B cell (primary cell): Measurements from ENCODE around the gene IBA57. TPM values are rescaled to one million over a fixed set of nuclear protein-coding genes. Genes with fewer than 3 reads are reported as not detected.

Experiments
- ATAC-seq: fragments of 200-7000 bp; cut with Tn5 transposase; one replicate; pipeline ENCODE4 v1.10.0; 2021; ENCODE audit warnings: low read depth, mild to moderate bottlenecking, moderate number of reproducible peaks, moderate library complexity
- CTCF ChIA-PET: fragments of 350-600 bp; sonication (Branson Sonifier 250); formaldehyde crosslinking; loops from one replicate; lab custom pipeline; 2021; ENCODE audit warnings: antibody characterized with exemption, inconsistent platforms; lab: Charles Lee
- POLR2A ChIA-PET: fragments of 350-600 bp; sonication (Branson Sonifier 250); formaldehyde crosslinking; loops from one replicate; lab custom pipeline; 2021; ENCODE audit warnings: antibody characterized with exemption; lab: Charles Lee
- DNase-seq: peaks from one replicate; pipeline ENCODE4 v3.0.0; 2013
- H2AFZ ChIP-seq: 2 replicates; pipeline ENCODE4 v1.6.1; 2012; ENCODE audit warnings: mild to moderate bottlenecking, low read depth, low read length; ENCODE audit not compliant: insufficient read depth, poor library complexity, severe bottlenecking
- H3K27ac ChIP-seq, 2 donors: 1 replicate in 1 of 2; 2 replicates in 1 of 2; pipeline ENCODE4 v1.5.1; 2012 to 2013; ENCODE audit warnings: low read length in 2 of 2, mild to moderate bottlenecking in 2 of 2, moderate library complexity in 1 of 2
- H3K27me3 ChIP-seq, 4 experiments: fragments of 200-600 bp in 1 of 4; sonication (generic) in 1 of 4; replicated peaks in 1 of 4; 1 replicate in 2 of 4; 2 replicates in 2 of 4; pipeline versions ENCODE4 v1.6.1 to v1.7.0; 2013 to 2016; ENCODE audit warnings: low read length in 3 of 4, mild to moderate bottlenecking in 2 of 4, mixed read lengths in 1 of 4, moderate library complexity in 1 of 4; ENCODE audit not compliant: insufficient read depth in 4 of 4, control insufficient read depth in 3 of 4; ENCODE audit errors: control extremely low read depth in 1 of 4
- H3K36me3 ChIP-seq, 2 experiments: replicated peaks in 1 of 2; 1 replicate in 1 of 2; 2 replicates in 1 of 2; pipeline versions ENCODE4 v1.6.1 to v1.7.1; 2013; ENCODE audit warnings: low read length in 1 of 2; ENCODE audit not compliant: insufficient read depth in 2 of 2, control insufficient read depth in 1 of 2; ENCODE audit errors: control extremely low read depth in 1 of 2, extremely low read depth in 1 of 2
- H3K4me1 ChIP-seq, 2 donors: fragments of 200-600 bp in 1 of 2; sonication (generic) in 1 of 2; 1 replicate in 1 of 2; 2 replicates in 1 of 2; pipeline versions ENCODE4 v1.5.1 to v1.6.1; 2013 to 2017; ENCODE audit warnings: low read length in 2 of 2; ENCODE audit not compliant: control insufficient read depth in 2 of 2, insufficient read depth in 2 of 2
- H3K4me2 ChIP-seq: replicated peaks from 2 replicates; pipeline ENCODE3; 2012; ENCODE audit warnings: mild to moderate bottlenecking, low read depth, low read length; ENCODE audit not compliant: poor library complexity, severe bottlenecking
- H3K4me3 ChIP-seq, 5 experiments: fragments of 200-600 bp in 1 of 5; sonication (generic) in 1 of 5; 1 replicate in 3 of 5; 2 replicates in 2 of 5; pipeline versions ENCODE4 v1.5.1 to v1.7.0; 2011 to 2016; ENCODE audit warnings: low read length in 4 of 5, mild to moderate bottlenecking in 4 of 5, low read depth in 2 of 5, control low read depth in 1 of 5, moderate library complexity in 1 of 5; ENCODE audit not compliant: insufficient read depth in 1 of 5; ENCODE audit errors: control extremely low read depth in 1 of 5, extremely low read depth in 1 of 5
- H3K79me2 ChIP-seq: fragments of 200-600 bp; sonication (generic); one replicate; pipeline ENCODE4 v1.6.0; 2016; ENCODE audit warnings: low read length; ENCODE audit not compliant: control insufficient read depth, insufficient read depth
- H3K9ac ChIP-seq: fragments of 200-600 bp; sonication (generic); 2 replicates; pipeline ENCODE4 v1.6.1; 2017; ENCODE audit warnings: mild to moderate bottlenecking, low read length, moderate library complexity
- H3K9me3 ChIP-seq, 3 donors: one replicate each; pipeline versions ENCODE4 v1.6.1 to v1.7.1; 2013; ENCODE audit warnings: low read length in 2 of 3; ENCODE audit not compliant: control insufficient read depth in 2 of 3, insufficient read depth in 1 of 3; ENCODE audit errors: control extremely low read depth in 1 of 3
- H4K20me1 ChIP-seq: 2 replicates; pipeline ENCODE4 v1.6.0; 2012; ENCODE audit warnings: mild to moderate bottlenecking, low read length; ENCODE audit not compliant: insufficient read depth, control insufficient read depth, poor library complexity, severe bottlenecking
- H3K27ac Mint-ChIP-seq: one replicate; pipeline ENCODE4 v1.8.0; 2021; ENCODE audit warnings: mixed read lengths
- H3K27me3 Mint-ChIP-seq: one replicate; pipeline ENCODE4 v1.8.0; 2021; ENCODE audit warnings: mixed read lengths
- H3K4me1 Mint-ChIP-seq: one replicate; pipeline ENCODE4 v1.8.0; 2021; ENCODE audit warnings: mixed read lengths
- H3K4me3 Mint-ChIP-seq: one replicate; pipeline ENCODE4 v1.8.0; 2021; ENCODE audit warnings: mixed read lengths
- H3K9me3 Mint-ChIP-seq: one replicate; pipeline ENCODE4 v1.8.0; 2022; ENCODE audit warnings: mixed read lengths; ENCODE audit not compliant: insufficient read depth
- EZH2 ChIP-seq: IDR thresholded peaks from 2 replicates; pipeline ENCODE4 v1.6.1; 2012; ENCODE audit warnings: borderline replicate concordance, low read depth, mild to moderate bottlenecking, moderate library complexity, low read length; ENCODE audit not compliant: insufficient read depth, poor library complexity, severe bottlenecking
- WGBS: methylation state at CpG from one replicate; pipeline ENCODE4 v1.1.5; 2013; ENCODE audit warnings: missing lambda C conversion rate; ENCODE audit not compliant: insufficient coverage; 5-methylcytosine and 5-hydroxymethylcytosine counted together
- intact Hi-C: fragments of 100-400 bp; cut with micrococcal nuclease; formaldehyde crosslinking; loops from one replicate; pipeline ENCODE4 v1.10.0; 2022
- polyA plus RNA-seq: library from polyadenylated mRNA; depleted of rRNA; stranded (reverse); fragments of >200 nt; gene quantifications from 2 replicates; pipeline ENCODE4 v1.2.3, GENCODE V29; 2012
- total RNA-seq, 2 donors: library from RNA; stranded (reverse); fragments of 120-200 nt in 1 of 2; gene quantifications; 1 replicate in 1 of 2; 2 replicates in 1 of 2; pipeline versions ENCODE4 v1.2.3 to v1.2.4, GENCODE V29; 2013 to 2022
- TF ChIP-seq, protein P1 (sequence below): fragments of 200-600 bp; IDR thresholded peaks from one replicate; pipeline ENCODE4 v1.8.0; 2022; ENCODE audit warnings: antibody characterized with exemption, mild to moderate bottlenecking

IBA57 gene
- total and polyA plus RNA-seq, 2 donors (not counting 1 experiment from before 2014, with no cell fraction given): 5.2 to 12.8 TPM

DNA sequence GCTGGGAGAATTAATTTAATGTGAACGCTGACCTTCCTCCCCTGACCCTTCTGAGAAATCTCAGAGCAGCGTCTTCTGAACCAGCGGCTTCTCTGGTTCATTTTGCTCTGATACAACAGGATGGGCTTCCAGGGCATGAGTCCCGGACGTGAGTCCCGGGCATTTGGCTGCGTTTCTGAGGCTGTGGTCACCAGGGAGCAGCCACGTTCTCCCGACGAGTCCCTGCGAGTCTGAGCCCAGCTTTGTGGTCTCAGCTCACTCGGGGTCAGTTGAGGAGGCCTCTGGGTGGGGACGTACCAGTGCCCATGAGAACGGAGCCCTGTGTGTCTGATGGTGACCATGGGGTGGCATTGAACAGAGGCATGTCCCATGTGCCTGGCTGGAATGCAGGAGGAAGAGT, 24.6 kb downstream of the IBA57 start:
- no peaks in the 10 kb centered on the region for H3K27me3 Mint-ChIP-seq
- no peak overlapping the region for H3K4me3 Mint-ChIP-seq
- Histone ChIP-seq H2AFZ (no peak overlapping the region), H3K4me1 (no peaks in the 10 kb centered on the region), H3K27ac (no peak overlapping the region), H3K9ac (no peak overlapping the region), H4K20me1 (no peaks in the 10 kb centered on the region), H3K27me3 (no peaks in the 10 kb centered on the region), H3K4me3 (no peak overlapping the region), H3K79me2 (no peaks in the 10 kb centered on the region), H3K4me2 (no peak overlapping the region), H3K9me3 (peaks cover 0 to 3% (median 0%) of the 10 kb centered on the region in 3 donors), H3K36me3 (no peaks in the 10 kb centered on the region)
- no peak overlapping the region for H3K27ac Mint-ChIP-seq
- no peaks in the 10 kb centered on the region for H3K9me3 Mint-ChIP-seq
- WGBS: 96% methylated on average over 14 of the region's 14 CpGs
- no peaks in the 10 kb centered on the region for H3K4me1 Mint-ChIP-seq
- ChIA-PET POLR2A (no interaction called here), CTCF (no interaction called here)
- TF ChIP-seq, protein P1, sequence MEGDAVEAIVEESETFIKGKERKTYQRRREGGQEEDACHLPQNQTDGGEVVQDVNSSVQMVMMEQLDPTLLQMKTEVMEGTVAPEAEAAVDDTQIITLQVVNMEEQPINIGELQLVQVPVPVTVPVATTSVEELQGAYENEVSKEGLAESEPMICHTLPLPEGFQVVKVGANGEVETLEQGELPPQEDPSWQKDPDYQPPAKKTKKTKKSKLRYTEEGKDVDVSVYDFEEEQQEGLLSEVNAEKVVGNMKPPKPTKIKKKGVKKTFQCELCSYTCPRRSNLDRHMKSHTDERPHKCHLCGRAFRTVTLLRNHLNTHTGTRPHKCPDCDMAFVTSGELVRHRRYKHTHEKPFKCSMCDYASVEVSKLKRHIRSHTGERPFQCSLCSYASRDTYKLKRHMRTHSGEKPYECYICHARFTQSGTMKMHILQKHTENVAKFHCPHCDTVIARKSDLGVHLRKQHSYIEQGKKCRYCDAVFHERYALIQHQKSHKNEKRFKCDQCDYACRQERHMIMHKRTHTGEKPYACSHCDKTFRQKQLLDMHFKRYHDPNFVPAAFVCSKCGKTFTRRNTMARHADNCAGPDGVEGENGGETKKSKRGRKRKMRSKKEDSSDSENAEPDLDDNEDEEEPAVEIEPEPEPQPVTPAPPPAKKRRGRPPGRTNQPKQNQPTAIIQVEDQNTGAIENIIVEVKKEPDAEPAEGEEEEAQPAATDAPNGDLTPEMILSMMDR: no peak
- no peak for TF ChIP-seq EZH2
- intact Hi-C loops: no loop called here
- ATAC-seq (no peak), DNase-seq (no peak)

DNA sequence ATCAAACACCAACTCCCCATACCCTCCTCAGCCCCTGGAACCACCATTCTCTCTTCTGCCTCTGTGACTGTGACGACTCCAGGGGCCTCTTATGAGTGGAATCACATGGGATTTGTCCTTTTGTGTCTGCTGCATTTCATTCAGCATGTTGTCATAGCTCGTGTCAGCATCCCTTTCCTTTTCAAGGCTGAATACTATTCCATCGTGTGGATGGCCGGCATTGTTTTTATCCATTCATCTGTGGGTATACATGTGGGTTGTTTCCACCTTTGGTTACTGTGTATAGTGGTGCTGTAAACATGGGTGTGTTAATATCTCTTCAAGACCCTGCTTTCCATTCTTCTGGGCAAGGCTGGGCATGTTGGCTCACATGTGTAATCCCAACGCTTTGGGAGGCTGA, 25.2 kb downstream of the IBA57 start:
- H3K27me3 Mint-ChIP-seq: no peaks in the 10 kb centered on the region
- ChIA-PET CTCF (no interaction called here), POLR2A (no interaction called here)
- WGBS: 92% methylated on average over 2 of the region's 5 CpGs
- ATAC-seq: no peak
- Histone ChIP-seq H3K79me2 (no peaks in the 10 kb centered on the region), H3K27ac (no peak overlapping the region), H3K4me2 (no peak overlapping the region), H4K20me1 (no peaks in the 10 kb centered on the region), H3K9ac (no peak overlapping the region), H3K9me3 (peaks cover 0 to 3% (median 0%) of the 10 kb centered on the region in 3 donors), H3K36me3 (no peaks in the 10 kb centered on the region), H3K4me3 (no peak overlapping the region), H2AFZ (no peak overlapping the region), H3K4me1 (no peaks in the 10 kb centered on the region), H3K27me3 (no peaks in the 10 kb centered on the region)
- no peak overlapping the region for H3K4me3 Mint-ChIP-seq
- no peaks in the 10 kb centered on the region for H3K9me3 Mint-ChIP-seq
- DNase-seq: no peak
- no peaks in the 10 kb centered on the region for H3K4me1 Mint-ChIP-seq
- H3K27ac Mint-ChIP-seq: no peak overlapping the region
- intact Hi-C loops: no loop called here
- TF ChIP-seq, protein P1: no peak
- no peak for TF ChIP-seq EZH2
